Measurements from ENCODE around the gene YBX2. TPM values are rescaled to one million over a fixed set of nuclear protein-coding genes. Genes with fewer than 3 reads are reported as not detected.

Gene YBX2
- total RNA-seq, 1 experiment from 2014 or later: 54.9 TPM

DNA sequence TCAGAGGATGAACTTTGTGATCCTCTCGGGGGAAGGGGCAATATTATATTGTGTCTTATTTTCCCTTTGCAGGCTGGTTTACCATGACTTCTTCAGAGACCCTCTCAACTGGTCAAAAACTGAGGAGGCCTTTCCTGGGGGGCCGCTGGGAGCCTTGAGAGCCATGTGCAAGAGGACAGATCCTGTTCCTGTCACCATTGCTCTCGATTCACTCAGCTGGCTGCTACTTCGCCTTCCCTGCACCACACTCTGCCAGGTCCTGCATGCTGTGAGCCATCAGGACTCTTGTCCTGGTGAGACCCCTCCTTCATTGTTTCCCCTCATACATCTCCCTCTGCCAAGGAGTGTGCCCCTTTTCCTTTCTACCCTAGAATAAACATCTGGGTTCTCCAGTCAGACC lies 39.9 kb downstream of the YBX2 start:
- intact Hi-C loops (cut with micrococcal nuclease; ENCODE audit: unreplicated experiment): no loop called here
- DNase-seq (ENCODE audit: low read depth, low spot score) (no peak), ATAC-seq (no peak)
- H3K9me3 ChIP-seq (ENCODE audit: control insufficient read depth, insufficient read depth, low read depth, low read length): no peaks in the 10 kb centered on the region
- peaks cover 6% of the 10 kb centered on the region for H3K36me3 ChIP-seq (ENCODE audit: control insufficient read depth, insufficient read depth, low read length)
- ChIA-PET POLR2A (no interaction called here), CTCF (interaction anchor here (0.7 kb wide), 1 partner anchor 17 kb away, joined by 4 read pairs; no protein-coding TSS in a partner anchor)
- H3K27me3 ChIP-seq (ENCODE audit: control insufficient read depth, insufficient read depth, low read length): no peaks in the 10 kb centered on the region
- peaks cover 7% of the 10 kb centered on the region for H3K4me1 ChIP-seq (ENCODE audit: control insufficient read depth, insufficient read depth, low read length)
- no peak overlapping the region for H3K4me3 ChIP-seq (ENCODE audit: low read depth in 2 of 2, low read length in 2 of 2)
- H3K27ac ChIP-seq (ENCODE audit: low read length): no peak overlapping the region
- in situ Hi-C loops (cut with HindIII; ENCODE audit: low pct_unique_long_range_greater_than_20kb, low sequenced_read_pairs): no loop called here
- no TSS peak for BruUV-seq (replicated peaks)
- TF ChIP-seq, protein P1, sequence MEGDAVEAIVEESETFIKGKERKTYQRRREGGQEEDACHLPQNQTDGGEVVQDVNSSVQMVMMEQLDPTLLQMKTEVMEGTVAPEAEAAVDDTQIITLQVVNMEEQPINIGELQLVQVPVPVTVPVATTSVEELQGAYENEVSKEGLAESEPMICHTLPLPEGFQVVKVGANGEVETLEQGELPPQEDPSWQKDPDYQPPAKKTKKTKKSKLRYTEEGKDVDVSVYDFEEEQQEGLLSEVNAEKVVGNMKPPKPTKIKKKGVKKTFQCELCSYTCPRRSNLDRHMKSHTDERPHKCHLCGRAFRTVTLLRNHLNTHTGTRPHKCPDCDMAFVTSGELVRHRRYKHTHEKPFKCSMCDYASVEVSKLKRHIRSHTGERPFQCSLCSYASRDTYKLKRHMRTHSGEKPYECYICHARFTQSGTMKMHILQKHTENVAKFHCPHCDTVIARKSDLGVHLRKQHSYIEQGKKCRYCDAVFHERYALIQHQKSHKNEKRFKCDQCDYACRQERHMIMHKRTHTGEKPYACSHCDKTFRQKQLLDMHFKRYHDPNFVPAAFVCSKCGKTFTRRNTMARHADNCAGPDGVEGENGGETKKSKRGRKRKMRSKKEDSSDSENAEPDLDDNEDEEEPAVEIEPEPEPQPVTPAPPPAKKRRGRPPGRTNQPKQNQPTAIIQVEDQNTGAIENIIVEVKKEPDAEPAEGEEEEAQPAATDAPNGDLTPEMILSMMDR (IDR thresholded peaks at IDR 0.05): no peak
- TF ChIP-seq POLR2AphosphoS5 (IDR thresholded peaks at IDR 0.05; ENCODE audit: low read depth, low read length): no peak

DNA sequence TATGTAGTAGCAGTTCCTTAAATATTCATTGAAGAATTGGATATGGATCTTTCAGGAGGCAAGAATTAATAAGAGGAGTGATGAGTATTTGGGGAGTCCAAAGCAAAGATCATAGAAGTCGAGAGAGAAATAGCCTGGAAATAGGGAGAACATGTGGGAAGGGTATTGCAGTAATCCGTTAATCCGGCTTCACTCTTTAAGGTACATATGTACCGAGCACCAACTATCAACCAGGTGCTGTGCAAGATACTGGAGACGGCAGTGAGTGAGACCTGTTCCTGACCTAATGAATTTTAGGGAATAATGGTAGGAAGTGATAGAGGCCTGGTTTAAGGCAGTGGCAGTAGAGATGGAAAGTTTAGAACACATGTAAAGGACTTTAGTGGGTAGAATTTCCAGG lies 41.4 kb downstream of the YBX2 start:
- CTCF ChIA-PET: no interaction called here
- POLR2A ChIA-PET: no interaction called here

DNA sequence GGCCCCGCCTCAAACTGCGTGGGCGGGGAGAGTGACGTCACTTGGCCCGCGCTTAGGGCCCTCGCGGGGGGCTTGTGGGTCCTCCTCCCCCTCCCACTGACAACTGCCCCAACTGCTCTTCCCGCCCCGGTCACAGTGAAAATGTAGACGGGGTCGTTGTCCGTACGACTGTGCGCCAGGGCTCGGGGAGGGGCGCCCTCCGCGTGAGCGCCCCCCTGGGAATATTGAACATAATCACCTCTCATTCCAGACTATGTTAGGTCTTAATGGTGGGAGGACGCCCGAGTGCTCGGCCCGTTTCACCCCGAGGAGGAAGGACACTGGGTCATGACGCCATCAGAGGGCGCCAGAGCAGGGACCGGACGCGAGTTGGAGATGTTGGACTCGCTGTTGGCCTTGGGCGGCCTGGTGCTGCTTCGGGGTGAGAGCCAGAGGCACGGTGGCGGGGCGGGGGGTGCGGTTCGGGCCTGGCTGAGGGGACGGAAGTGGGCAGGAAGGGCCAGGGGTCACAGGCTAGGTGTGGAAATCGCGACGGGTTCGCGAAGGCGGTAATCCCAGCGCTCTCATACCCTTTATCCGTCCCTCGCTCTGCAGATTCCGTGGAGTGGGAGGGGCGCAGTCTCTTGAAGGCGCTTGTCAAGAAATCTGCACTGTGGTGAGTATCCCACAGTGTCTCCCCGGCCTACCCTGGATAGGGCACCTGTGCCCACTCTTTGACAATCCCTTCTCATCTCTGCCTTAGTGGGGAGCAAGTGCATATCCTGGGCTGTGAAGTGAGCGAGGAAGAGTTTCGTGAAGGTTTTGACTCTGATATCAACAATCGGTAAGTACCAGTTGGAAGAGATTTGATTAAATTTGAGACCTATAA lies 42.0 kb downstream of the YBX2 start, which contains the start of gene ELP5:
Gene ELP5, plus strand, starts transcription at position 40 of the 868 bp plus-strand sequence. Its CDS starts 336 bp downstream, at position 376.
- CTCF ChIA-PET: no interaction called here

More for the DNA sequence above, 41.4 kb downstream of the YBX2 start:
- TSS peak; percentile 90 for BruUV-seq (replicated peaks)
- peak overlapping the region; percentile 72 to 80 for H3K4me3 ChIP-seq (ENCODE audit: low read depth in 2 of 2, low read length in 2 of 2)
- peak overlapping the region; percentile 92 for H3K27ac ChIP-seq (ENCODE audit: low read length)
- TF ChIP-seq TCF7L2 (IDR thresholded peaks at IDR 0.05; ENCODE audit: low read depth, low read length) (no peak), POLR2AphosphoS5 (IDR thresholded peaks at IDR 0.05; ENCODE audit: low read depth, low read length) (no peak), SIN3A (IDR thresholded peaks at IDR 0.05; ENCODE audit: borderline replicate concordance, insufficient read depth, low read depth, low read length) (no peak)
- TF ChIP-seq, protein P2, sequence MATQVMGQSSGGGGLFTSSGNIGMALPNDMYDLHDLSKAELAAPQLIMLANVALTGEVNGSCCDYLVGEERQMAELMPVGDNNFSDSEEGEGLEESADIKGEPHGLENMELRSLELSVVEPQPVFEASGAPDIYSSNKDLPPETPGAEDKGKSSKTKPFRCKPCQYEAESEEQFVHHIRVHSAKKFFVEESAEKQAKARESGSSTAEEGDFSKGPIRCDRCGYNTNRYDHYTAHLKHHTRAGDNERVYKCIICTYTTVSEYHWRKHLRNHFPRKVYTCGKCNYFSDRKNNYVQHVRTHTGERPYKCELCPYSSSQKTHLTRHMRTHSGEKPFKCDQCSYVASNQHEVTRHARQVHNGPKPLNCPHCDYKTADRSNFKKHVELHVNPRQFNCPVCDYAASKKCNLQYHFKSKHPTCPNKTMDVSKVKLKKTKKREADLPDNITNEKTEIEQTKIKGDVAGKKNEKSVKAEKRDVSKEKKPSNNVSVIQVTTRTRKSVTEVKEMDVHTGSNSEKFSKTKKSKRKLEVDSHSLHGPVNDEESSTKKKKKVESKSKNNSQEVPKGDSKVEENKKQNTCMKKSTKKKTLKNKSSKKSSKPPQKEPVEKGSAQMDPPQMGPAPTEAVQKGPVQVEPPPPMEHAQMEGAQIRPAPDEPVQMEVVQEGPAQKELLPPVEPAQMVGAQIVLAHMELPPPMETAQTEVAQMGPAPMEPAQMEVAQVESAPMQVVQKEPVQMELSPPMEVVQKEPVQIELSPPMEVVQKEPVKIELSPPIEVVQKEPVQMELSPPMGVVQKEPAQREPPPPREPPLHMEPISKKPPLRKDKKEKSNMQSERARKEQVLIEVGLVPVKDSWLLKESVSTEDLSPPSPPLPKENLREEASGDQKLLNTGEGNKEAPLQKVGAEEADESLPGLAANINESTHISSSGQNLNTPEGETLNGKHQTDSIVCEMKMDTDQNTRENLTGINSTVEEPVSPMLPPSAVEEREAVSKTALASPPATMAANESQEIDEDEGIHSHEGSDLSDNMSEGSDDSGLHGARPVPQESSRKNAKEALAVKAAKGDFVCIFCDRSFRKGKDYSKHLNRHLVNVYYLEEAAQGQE (IDR thresholded peaks at IDR 0.05; ENCODE audit: insufficient read depth in 1 of 2, low read depth in 2 of 2, low read length in 1 of 2): no peak
- no peaks in the 10 kb centered on the region for H3K27me3 ChIP-seq (ENCODE audit: control insufficient read depth, insufficient read depth, low read length)
- intact Hi-C loops (cut with micrococcal nuclease; ENCODE audit: unreplicated experiment): no loop called here
- no peaks in the 10 kb centered on the region for H3K9me3 ChIP-seq (ENCODE audit: control insufficient read depth, insufficient read depth, low read depth, low read length)
- in situ Hi-C loops (cut with HindIII; ENCODE audit: low pct_unique_long_range_greater_than_20kb, low sequenced_read_pairs): no loop called here
- H3K4me1 ChIP-seq (ENCODE audit: control insufficient read depth, insufficient read depth, low read length): peaks cover 16% of the 10 kb centered on the region
- peaks cover 6% of the 10 kb centered on the region for H3K36me3 ChIP-seq (ENCODE audit: control insufficient read depth, insufficient read depth, low read length)
- ATAC-seq: no peak
- DNase-seq (ENCODE audit: low read depth, low spot score): no peak

More for the DNA sequence above, 42.0 kb downstream of the YBX2 start, which contains the start of gene ELP5:
- intact Hi-C loops (cut with micrococcal nuclease; ENCODE audit: unreplicated experiment): no loop called here
- POLR2A ChIA-PET: no interaction called here
- H3K4me3 ChIP-seq (ENCODE audit: low read depth in 2 of 2, low read length in 2 of 2): peak within 1 kb of the TSS; percentile 72 to 80
- H3K9me3 ChIP-seq (ENCODE audit: control insufficient read depth, insufficient read depth, low read depth, low read length): no peaks in the 10 kb centered on the region
- H3K27ac ChIP-seq (ENCODE audit: low read length): peak within 1 kb of the TSS; percentile 92
- peak; percentile 80 for ATAC-seq
- peaks cover 16% of the 10 kb centered on the region for H3K4me1 ChIP-seq (ENCODE audit: control insufficient read depth, insufficient read depth, low read length)
- in situ Hi-C loops (cut with HindIII; ENCODE audit: low pct_unique_long_range_greater_than_20kb, low sequenced_read_pairs): no loop called here
- TF ChIP-seq SIN3A (IDR thresholded peaks at IDR 0.05; ENCODE audit: borderline replicate concordance, insufficient read depth, low read depth, low read length): no peak; the same call in 1 of the 2 replicates
- TF ChIP-seq, protein P2 (IDR thresholded peaks at IDR 0.05; ENCODE audit: insufficient read depth in 1 of 2, low read depth in 2 of 2, low read length in 1 of 2): 0 out of 4 replicates have a peak, but pooled peaks of 1 of the 2 experiments have one; percentile 26
- TF ChIP-seq, protein P1 (IDR thresholded peaks at IDR 0.05): peak; percentile 65; the same call in 1 of the 2 replicates
- TF ChIP-seq TCF7L2 (IDR thresholded peaks at IDR 0.05; ENCODE audit: low read depth, low read length): no peak
- no peak for DNase-seq (ENCODE audit: low read depth, low spot score)
- H3K27me3 ChIP-seq (ENCODE audit: control insufficient read depth, insufficient read depth, low read length): no peaks in the 10 kb centered on the region
- peaks cover 6% of the 10 kb centered on the region for H3K36me3 ChIP-seq (ENCODE audit: control insufficient read depth, insufficient read depth, low read length)
- BruUV-seq (replicated peaks): no TSS peak

All from Panc1 (cell line).